H1 (cell line): ENCODE measurements around the gene PLA2G4A. TPM values are rescaled to one million over a fixed set of nuclear protein-coding genes. Genes with fewer than 3 reads are reported as not detected.

Source experiments
- CTCF ChIA-PET: fragments of 300-600 bp; sonication (Branson Sonifier 250); formaldehyde crosslinking; loops from one replicate; lab custom pipeline; 2021; ENCODE audit not compliant: partially characterized antibody; lab: Charles Lee
- POLR2A ChIA-PET: fragments of 300-600 bp; sonication (Branson Sonifier 250); formaldehyde crosslinking; loops from one replicate; lab custom pipeline; 2021; ENCODE audit warnings: inconsistent platforms; ENCODE audit not compliant: partially characterized antibody; lab: Charles Lee
- DNase-seq, 2 experiments: peaks; one replicate each; pipeline versions ENCODE4 v3.0.0 to v3.0.0-alpha.2; 2010 to 2022; ENCODE audit warnings: low spot score in 2 of 2, low read depth in 1 of 2, mixed read lengths in 1 of 2
- FAIRE-seq: peaks from 2 replicates; lab custom pipeline; 2011; peaks lifted over from hg19 to GRCh38; lab: Jason Lieb, UNC
- H2AFZ ChIP-seq: 2 replicates; pipeline ENCODE4 v1.8.1; 2012; ENCODE audit warnings: low read length, inconsistent platforms
- H2AK5ac ChIP-seq: 2 replicates; pipeline ENCODE4 v1.6.1; 2013; ENCODE audit warnings: low read depth, low read length
- H2BK120ac ChIP-seq: replicated peaks from 2 replicates; pipeline ENCODE3; 2013; ENCODE audit warnings: low read depth, low read length, inconsistent platforms
- H2BK12ac ChIP-seq: 2 replicates; pipeline ENCODE4 v1.6.1; 2013; ENCODE audit warnings: low read depth, low read length
- H2BK15ac ChIP-seq: 2 replicates; pipeline ENCODE4 v1.6.1; 2013; ENCODE audit warnings: low read length
- H2BK20ac ChIP-seq: 2 replicates; pipeline ENCODE4 v1.6.1; 2013; ENCODE audit warnings: low read length
- H2BK5ac ChIP-seq: 2 replicates; pipeline ENCODE4 v1.6.1; 2013; ENCODE audit warnings: low read depth, low read length
- H3K14ac ChIP-seq: 2 replicates; pipeline ENCODE4 v1.6.1; 2013; ENCODE audit warnings: inconsistent platforms; ENCODE audit not compliant: insufficient read length
- H3K18ac ChIP-seq: 2 replicates; pipeline ENCODE4 v1.6.1; 2013; ENCODE audit warnings: low read length; ENCODE audit errors: extremely low read depth
- H3K23ac ChIP-seq: 2 replicates; pipeline ENCODE4 v1.6.1; 2013; ENCODE audit warnings: inconsistent platforms; ENCODE audit not compliant: insufficient read length
- H3K23me2 ChIP-seq: 2 replicates; pipeline ENCODE4 v1.6.1; 2013; ENCODE audit warnings: low read depth, low read length
- H3K27ac ChIP-seq: 2 replicates; pipeline ENCODE4 v1.6.1; 2011; ENCODE audit warnings: low read depth, low read length, inconsistent platforms
- H3K27me3 ChIP-seq, 4 experiments: replicated peaks in 1 of 4; 1 replicate in 1 of 4; 2 replicates in 3 of 4; pipeline versions ENCODE4 v1.6.1 to v1.8.1; 2011 to 2013; ENCODE audit warnings: low read length in 3 of 4, mild to moderate bottlenecking in 3 of 4, inconsistent platforms in 2 of 4, mixed read lengths in 2 of 4, moderate library complexity in 1 of 4; ENCODE audit not compliant: control insufficient read depth in 3 of 4, insufficient read depth in 3 of 4; ENCODE audit errors: extremely low read depth in 1 of 4
- H3K36me3 ChIP-seq, 4 experiments: 2 replicates each; pipeline versions ENCODE4 v1.6.1 to v1.8.1; 2011 to 2013; ENCODE audit warnings: mild to moderate bottlenecking in 4 of 4, low read length in 3 of 4, moderate library complexity in 2 of 4, control low read depth in 1 of 4, inconsistent platforms in 1 of 4; ENCODE audit not compliant: insufficient read depth in 4 of 4, control insufficient read depth in 2 of 4
- H3K4ac ChIP-seq: replicated peaks from 2 replicates; pipeline ENCODE3; 2013; ENCODE audit warnings: low read length, low read depth, mixed read lengths, inconsistent platforms; ENCODE audit not compliant: insufficient read length
- H3K4me1 ChIP-seq, 4 experiments: replicated peaks in 1 of 4; 1 replicate in 1 of 4; 2 replicates in 3 of 4; pipeline versions ENCODE4 v1.6.1 to v1.8.1; 2011 to 2013; ENCODE audit warnings: low read length in 3 of 4, inconsistent platforms in 2 of 4, mixed read lengths in 1 of 4; ENCODE audit not compliant: insufficient read depth in 4 of 4, control insufficient read depth in 3 of 4
- H3K4me2 ChIP-seq, 2 experiments: 2 replicates each; pipeline versions ENCODE4 v1.6.1 to v1.8.1; 2011 to 2013; ENCODE audit warnings: low read depth in 2 of 2, low read length in 2 of 2, control low read depth in 1 of 2, inconsistent platforms in 1 of 2, mild to moderate bottlenecking in 1 of 2; ENCODE audit not compliant: insufficient read depth in 1 of 2
- H3K4me3 ChIP-seq, 4 experiments: fragments of 200-600, 300-600 bp in 1 of 4; sonication (generic), shearing (Covaris generic), sonication (Bioruptor Twin) in 1 of 4; 2 replicates each; pipeline versions ENCODE4 v1.5.1 to v1.8.1; 2011 to 2016; ENCODE audit warnings: low read length in 4 of 4, low read depth in 3 of 4, control low read depth in 2 of 4, inconsistent platforms in 2 of 4, mild to moderate bottlenecking in 2 of 4, mixed read lengths in 1 of 4, moderate library complexity in 1 of 4; ENCODE audit not compliant: insufficient read depth in 2 of 4; ENCODE audit errors: extremely low read depth in 1 of 4
- H3K56ac ChIP-seq: replicated peaks from 2 replicates; pipeline ENCODE3; 2013; ENCODE audit warnings: low read depth, mild to moderate bottlenecking, mixed read lengths, low read length, inconsistent platforms; ENCODE audit not compliant: insufficient read length
- H3K79me1 ChIP-seq: 2 replicates; pipeline ENCODE4 v1.6.1; 2013; ENCODE audit warnings: low read depth, low read length, control low read depth
- H3K79me2 ChIP-seq, 2 experiments: 2 replicates each; pipeline versions ENCODE4 v1.6.1 to v1.8.1; 2012 to 2013; ENCODE audit warnings: low read length in 2 of 2, mild to moderate bottlenecking in 2 of 2, inconsistent platforms in 1 of 2; ENCODE audit not compliant: insufficient read depth in 2 of 2, control insufficient read depth in 1 of 2
- H3K9ac ChIP-seq, 4 experiments: replicated peaks in 1 of 4; 1 replicate in 1 of 4; 2 replicates in 3 of 4; pipeline versions ENCODE4 v1.6.1 to v1.8.1; 2011 to 2013; ENCODE audit warnings: low read depth in 3 of 4, low read length in 3 of 4, control low read depth in 2 of 4, mild to moderate bottlenecking in 2 of 4, moderate library complexity in 2 of 4, inconsistent platforms in 1 of 4; ENCODE audit errors: extremely low read depth in 1 of 4
- H3K9me3 ChIP-seq, 2 experiments: 2 replicates each; pipeline versions ENCODE4 v1.6.1 to v1.8.1; 2012 to 2013; ENCODE audit warnings: mild to moderate bottlenecking in 2 of 2, moderate library complexity in 2 of 2, control low read depth in 1 of 2, inconsistent platforms in 1 of 2, low read depth in 1 of 2, low read length in 1 of 2, mixed read lengths in 1 of 2; ENCODE audit not compliant: insufficient read depth in 2 of 2
- H4K20me1 ChIP-seq, 2 experiments: replicated peaks in 1 of 2; 2 replicates each; pipeline versions ENCODE3 to v1.8.1; 2011 to 2013; ENCODE audit warnings: inconsistent platforms in 2 of 2, low read length in 2 of 2, mild to moderate bottlenecking in 1 of 2; ENCODE audit not compliant: insufficient read depth in 2 of 2, control insufficient read depth in 1 of 2
- H4K5ac ChIP-seq: 2 replicates; pipeline ENCODE4 v1.6.1; 2013; ENCODE audit warnings: low read length, low read depth, mixed read lengths, inconsistent platforms; ENCODE audit not compliant: insufficient read length
- H4K8ac ChIP-seq: 2 replicates; pipeline ENCODE4 v1.8.0; 2013; ENCODE audit warnings: mild to moderate bottlenecking, moderate library complexity, low read length, inconsistent platforms; ENCODE audit not compliant: insufficient read depth; ENCODE audit errors: extremely low read depth
- H4K91ac ChIP-seq: replicated peaks from 2 replicates; pipeline ENCODE3; 2013; ENCODE audit warnings: low read length, mixed read lengths, inconsistent platforms; ENCODE audit not compliant: insufficient read length
- CBX5 ChIP-seq: fragments of 300-800, 300-1000 bp; sonication (generic); IDR thresholded peaks from 2 replicates; pipeline ENCODE4 v1.7.1; 2016; ENCODE audit warnings: antibody characterized with exemption, low read length, low read depth
- CBX8 ChIP-seq: fragments of 300-800, 300-1000 bp; sonication (generic); IDR thresholded peaks from 2 replicates; pipeline ENCODE4 v1.7.1; 2016; ENCODE audit warnings: low read depth, low read length, borderline replicate concordance
- GABPA ChIP-seq: IDR thresholded peaks from 2 replicates; pipeline ENCODE4 v1.6.1; 2011; ENCODE audit warnings: mild to moderate bottlenecking, low read length, moderate library complexity, borderline replicate concordance; ENCODE audit not compliant: insufficient read depth
- NANOG ChIP-seq: IDR thresholded peaks from 2 replicates; pipeline ENCODE4 v1.6.1; 2011; ENCODE audit warnings: low read length, low read depth, mild to moderate bottlenecking, inconsistent platforms; ENCODE audit not compliant: insufficient read depth, poor library complexity, severe bottlenecking
- SP1 ChIP-seq: IDR thresholded peaks from 2 replicates; pipeline ENCODE4 v1.6.1; 2011; ENCODE audit warnings: low read depth, low read length
- SUZ12 ChIP-seq: fragments of 200-600 bp; sonication (generic); IDR thresholded peaks from 2 replicates; pipeline ENCODE4 v1.6.1; 2012; ENCODE audit warnings: mild to moderate bottlenecking, inconsistent platforms, low read length, moderate library complexity, mixed read lengths
- WGBS, 2 experiments: shearing (Covaris generic) in 1 of 2; methylation state at CpG; one replicate each; pipeline versions ENCODE4 v1.1.6 to v1.1.7; 2013 to 2015; ENCODE audit warnings: low lambda C conversion rate in 2 of 2, mixed read lengths in 2 of 2, inconsistent platforms in 1 of 2, low coverage in 1 of 2, missing lambda C conversion rate in 1 of 2; ENCODE audit not compliant: insufficient replicate concordance in 2 of 2, insufficient coverage in 1 of 2, insufficient read length in 1 of 2; ENCODE audit errors: extremely low coverage in 1 of 2, missing lambda C conversion rate in 1 of 2; 5-methylcytosine and 5-hydroxymethylcytosine counted together
- polyA plus RNA-seq, 7 experiments: library from polyadenylated mRNA; depleted of rRNA in 3 of 7; stranded (reverse) in 5 of 7; unstranded in 2 of 7; fragments of >200 nt in 5 of 7; fragments of 200-250 nt in 2 of 7; gene quantifications; 1 replicate in 5 of 7; 2 replicates in 1 of 7; 4 replicates in 1 of 7; pipeline versions ENCODE4 v1.2.1 to v1.2.3, GENCODE V29; 2011 to 2013; ENCODE audit warnings: missing spikeins in 2 of 7, mixed read lengths in 2 of 7
- total RNA-seq: library from RNA; stranded (reverse); fragmentation: NEBNext Ultra II Directional; extraction: Animal tissue kit (Norgen Biotek cat#: 25700); gene quantifications from 2 replicates; pipeline ENCODE4 v1.2.1, GENCODE V29; 2021

The PLA2G4A gene
- total and polyA plus RNA-seq, 2 of the 8 experiments (the other 6 are each of a cell fraction or from before 2014, with no cell fraction given): 0.63 to 1.4 TPM

DNA sequence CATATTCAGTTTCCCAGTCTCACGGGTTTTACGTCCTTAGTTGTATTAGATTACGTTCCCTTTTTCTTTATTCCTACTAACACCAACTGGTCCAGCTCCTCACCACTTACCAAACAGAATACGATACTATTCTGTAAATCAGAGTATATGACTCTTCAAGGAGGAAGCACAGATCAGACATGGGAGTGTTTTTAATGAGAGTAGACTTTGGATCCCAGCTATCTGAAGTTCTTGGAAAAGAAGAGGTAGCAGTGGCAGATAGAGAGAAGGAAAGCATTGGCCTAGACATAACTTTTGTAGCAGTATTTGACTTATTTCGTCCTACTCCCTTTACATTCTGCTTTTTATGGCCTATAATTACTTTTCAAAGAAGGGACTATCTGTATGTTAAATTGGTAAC lies 24.1 kb upstream of the PLA2G4A start:
- Histone ChIP-seq H3K56ac (no peak overlapping the region), H2AK5ac (no peak overlapping the region), H3K23ac (no peak overlapping the region), H3K9me3 (no peaks in the 10 kb centered on the region), H3K79me2 (no peaks in the 10 kb centered on the region), H3K79me1 (no peaks in the 10 kb centered on the region), H3K14ac (no peak overlapping the region)
- no peak for FAIRE-seq
- POLR2A ChIA-PET: no interaction called here
- TF ChIP-seq NANOG (no peak), GABPA (no peak), SP1 (no peak), SUZ12 (no peak), CBX5 (no peak), CBX8 (no peak)
- TF ChIP-seq, all 59 proteins: peak for 0
- no peak overlapping the region for H3K4me3 ChIP-seq
- H3K18ac ChIP-seq: no peak overlapping the region
- DNase-seq: no peak
- no peak overlapping the region for H2AFZ ChIP-seq
- no peak overlapping the region for H2BK120ac ChIP-seq
- H3K27ac ChIP-seq: no peak overlapping the region
- no peaks in the 10 kb centered on the region for H3K4me1 ChIP-seq
- no peak overlapping the region for H4K5ac ChIP-seq
- no peak overlapping the region for H4K8ac ChIP-seq
- H2BK5ac ChIP-seq: no peak overlapping the region
- H4K91ac ChIP-seq: no peak overlapping the region
- 90% methylated on average over 5 of the region's 5 CpGs; no CpG with 5 or more reads in 1 of the 2 experiments for WGBS, 2 experiments
- no peak overlapping the region for H2BK12ac ChIP-seq
- CTCF ChIA-PET: interaction anchor here (0.7 to 2.8 kb wide), 4 partner anchors 14 to 199 kb away, joined by 3 to 11 read pairs (median 4); no protein-coding TSS in a partner anchor
- H2BK20ac ChIP-seq: no peak overlapping the region
- H3K27me3 ChIP-seq: no peaks in the 10 kb centered on the region
- H2BK15ac ChIP-seq: no peak overlapping the region
- H3K9ac ChIP-seq: no peak overlapping the region
- H3K4ac ChIP-seq: no peak overlapping the region
- H4K20me1 ChIP-seq: no peaks in the 10 kb centered on the region
- H3K23me2 ChIP-seq: no peaks in the 10 kb centered on the region
- no peak overlapping the region for H3K4me2 ChIP-seq
- H3K36me3 ChIP-seq: no peaks in the 10 kb centered on the region
